ENCODE data around the gene TTC16.

The TTC16 gene

GRCh38 chr9:127698386-127698785, 17.5 kb upstream of the TTC16 start:
- DNase-seq: no peak

- DNase-seq: peak; percentile 93
Observed at GRCh38 chr9:127698985-127699670, 16.8 kb upstream of the TTC16 start.

GRCh38 chr9:127700140-127700539, 15.7 kb upstream of the TTC16 start:
- no peak for DNase-seq

GRCh38 chr9:127700594-127701255, 15.2 kb upstream of the TTC16 start:
- DNase-seq: no peak

GRCh38 chr9:127703289-127703946, 12.5 kb upstream of the TTC16 start:
- DNase-seq: no peak

- no peak for DNase-seq
Observed at GRCh38 chr9:127705577-127706379, 10.1 kb upstream of the TTC16 start.

GRCh38 chr9:127706836-127707241, 9.0 kb upstream of the TTC16 start, which contains the start of gene CFAP157:
Gene CFAP157, plus strand, starts transcription at chr9:127706988. Its CDS starts 44 bp downstream, at chr9:127707032.
- DNase-seq: no peak

- DNase-seq: peak; percentile 79
Observed at GRCh38 chr9:127707766-127708165, 8.1 kb upstream of the TTC16 start.

- DNase-seq: no peak
Observed at GRCh38 chr9:127708952-127709587, 6.8 kb upstream of the TTC16 start.

GRCh38 chr9:127710204-127710783, 5.6 kb upstream of the TTC16 start:
- DNase-seq: no peak

- no peak for DNase-seq
Observed at GRCh38 chr9:127711226-127711701, 4.6 kb upstream of the TTC16 start.

GRCh38 chr9:127711831-127712274, 4.0 kb upstream of the TTC16 start:
- no peak for DNase-seq

- DNase-seq: no peak
Observed at GRCh38 chr9:127712371-127712770, 3.5 kb upstream of the TTC16 start.

GRCh38 chr9:127712867-127713266, 3.0 kb upstream of the TTC16 start:
- no peak for DNase-seq

- DNase-seq: no peak
Observed at GRCh38 chr9:127714020-127714750, 1.7 kb upstream of the TTC16 start.

GRCh38 chr9:127714951-127715469, 869 bp upstream of the TTC16 start:
- DNase-seq: no peak

- no peak for DNase-seq
Observed at GRCh38 chr9:127716412-127716811, 533 bp downstream of the TTC16 start.

- DNase-seq: no peak
Observed at GRCh38 chr9:127717766-127718165, 1.9 kb downstream of the TTC16 start.

- DNase-seq: no peak
Observed at GRCh38 chr9:127720031-127720864, 4.4 kb downstream of the TTC16 start.

- DNase-seq: no peak
Observed at GRCh38 chr9:127720865-127721227, 5.0 kb downstream of the TTC16 start.
